ENCODE results near the gene TMPRSS11F. TPM values are rescaled to one million over a fixed set of nuclear protein-coding genes. Genes with fewer than 3 reads are reported as not detected.

TMPRSS11F gene
- total RNA-seq, 1 experiment from 2014 or later: not detected

DNA sequence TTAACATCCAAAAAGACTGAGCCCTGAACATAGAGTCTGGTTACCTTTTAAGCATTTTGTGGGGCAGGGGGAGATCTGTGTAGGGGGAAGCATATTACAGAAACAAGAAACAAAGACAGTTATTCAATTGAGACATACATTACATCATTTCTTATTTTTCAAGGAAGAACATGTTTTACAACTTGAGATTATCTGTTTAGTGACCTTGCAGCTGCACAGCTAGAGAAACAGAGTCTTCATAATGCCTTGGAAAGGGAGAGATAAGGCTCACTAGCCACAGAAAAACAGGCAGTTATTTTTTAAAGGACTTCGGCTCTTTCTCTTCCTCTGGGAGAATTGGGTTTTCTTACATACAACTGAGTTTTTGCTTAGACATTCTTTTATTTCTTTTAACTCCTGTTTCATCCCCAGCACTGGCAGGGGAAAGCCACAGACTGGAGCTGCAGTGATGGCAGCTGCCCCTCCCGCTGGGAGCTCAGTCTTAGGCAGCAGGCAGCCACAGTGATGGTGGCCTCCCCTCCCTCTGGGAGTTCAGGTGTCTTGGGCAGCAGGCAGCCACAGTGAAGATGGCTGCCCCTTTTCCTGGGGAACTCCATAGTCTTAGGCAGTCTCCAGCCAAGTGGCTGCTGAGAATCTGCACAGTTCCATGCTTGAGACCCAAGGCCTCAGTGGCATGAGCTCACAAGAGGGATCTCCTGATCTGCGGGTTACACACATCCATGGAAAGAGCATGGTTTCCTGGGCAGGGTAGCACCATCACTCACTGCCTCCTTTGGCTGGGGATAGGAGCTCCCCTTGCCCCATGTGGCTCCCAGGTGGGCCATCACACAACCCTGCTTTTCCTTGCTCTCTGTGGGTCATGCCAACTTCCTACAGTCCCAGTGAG, 19.4 kb upstream of the TMPRSS11F start:
- BruUV-seq (replicated peaks): no TSS peak
- Histone ChIP-seq H3K4me1 (ENCODE audit: control insufficient read depth in 1 of 2, insufficient read depth in 2 of 2, low read length in 2 of 2) (peaks cover 0 to 6% of the 10 kb centered on the region in 2 experiments; a peak in 1 of 4 replicates), H2AFZ (ENCODE audit: low read depth, low read length, poor library complexity, severe bottlenecking) (no peak overlapping the region), H3K4me3 (replicated peaks in 1 of 2; ENCODE audit: low read depth in 1 of 2, low read length in 2 of 2) (no peak overlapping the region), H3K9ac (ENCODE audit: low read length) (no peak overlapping the region), H3K79me2 (ENCODE audit: insufficient read depth, low read length) (no peaks in the 10 kb centered on the region), H3K36me3 (ENCODE audit: control insufficient read depth in 1 of 2, insufficient read depth in 2 of 2, low read length in 2 of 2) (no peaks in the 10 kb centered on the region), H3K9me3 (ENCODE audit: control insufficient read depth in 1 of 2, insufficient read depth in 1 of 2, low read depth in 1 of 2, low read length in 2 of 2) (peaks cover 0 to 7% of the 10 kb centered on the region in 2 experiments; a peak in 1 of 4 replicates), H4K20me1 (ENCODE audit: insufficient read depth) (no peaks in the 10 kb centered on the region), H3K9me2 (ENCODE audit: insufficient read depth) (no peaks in the 10 kb centered on the region), H3K27me3 (ENCODE audit: insufficient read depth, low read length) (no peaks in the 10 kb centered on the region), H3K27ac (ENCODE audit: low read depth, low read length) (no peak overlapping the region), H3K4me2 (ENCODE audit: low read length) (no peak overlapping the region)
- DNase-seq (ENCODE audit: low read depth, low spot score) (no peak), ATAC-seq (no peak)
- CTCF ChIA-PET: no interaction called here
- POLR2A ChIA-PET: no interaction called here
- TF ChIP-seq TCF7L2 (IDR thresholded peaks at IDR 0.05; ENCODE audit: borderline replicate concordance, extremely low read depth, insufficient read depth, insufficient read length) (no peak), CBX3 (IDR thresholded peaks at IDR 0.05; ENCODE audit: low read depth) (no peak), FOSL1 (IDR thresholded peaks at IDR 0.05; ENCODE audit: low read depth) (no peak), RAD21 (IDR thresholded peaks at IDR 0.05; ENCODE audit: low read depth) (no peak), SIN3A (IDR thresholded peaks at IDR 0.05; ENCODE audit: low read depth) (no peak)
- intact Hi-C loops (cut with micrococcal nuclease): no loop called here
- RAD21 ChIA-PET (ENCODE audit: low non-redundant PET in 1 of 2, low total read pairs in 2 of 2, uncharacterized antibody in 2 of 2, unreplicated experiment in 2 of 2): no interaction called here

DNA sequence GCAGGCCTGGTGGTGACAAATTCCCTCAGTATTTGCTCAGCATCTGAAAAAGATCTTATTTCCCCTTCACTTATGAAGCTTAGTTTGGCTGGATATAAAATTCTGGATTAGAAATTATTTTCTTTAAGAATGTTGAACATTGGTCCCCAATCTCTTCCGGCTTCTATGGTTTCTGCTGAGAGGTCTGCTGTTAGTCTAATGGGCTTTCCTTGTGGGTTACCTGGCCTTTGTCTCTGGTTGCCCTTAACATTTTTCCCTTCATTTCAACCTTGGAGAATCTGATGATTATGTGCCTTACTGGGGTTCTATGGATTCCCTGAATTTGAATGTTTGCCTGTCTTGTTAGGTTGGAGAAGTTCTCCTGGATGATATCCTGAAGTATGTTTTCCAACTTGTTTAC, 17.4 kb upstream of the TMPRSS11F start:
- Histone ChIP-seq H3K79me2 (ENCODE audit: insufficient read depth, low read length) (no peaks in the 10 kb centered on the region), H2AFZ (ENCODE audit: low read depth, low read length, poor library complexity, severe bottlenecking) (no peak overlapping the region), H3K27ac (ENCODE audit: low read depth, low read length) (no peak overlapping the region), H3K4me3 (replicated peaks in 1 of 2; ENCODE audit: low read depth in 1 of 2, low read length in 2 of 2) (no peak overlapping the region), H3K9ac (ENCODE audit: low read length) (no peak overlapping the region), H3K27me3 (ENCODE audit: insufficient read depth, low read length) (no peaks in the 10 kb centered on the region), H3K36me3 (ENCODE audit: control insufficient read depth in 1 of 2, insufficient read depth in 2 of 2, low read length in 2 of 2) (no peaks in the 10 kb centered on the region), H3K4me1 (ENCODE audit: control insufficient read depth in 1 of 2, insufficient read depth in 2 of 2, low read length in 2 of 2) (no peaks in the 10 kb centered on the region), H3K4me2 (ENCODE audit: low read length) (no peak overlapping the region), H3K9me3 (ENCODE audit: control insufficient read depth in 1 of 2, insufficient read depth in 1 of 2, low read depth in 1 of 2, low read length in 2 of 2) (peaks cover 0 to 7% of the 10 kb centered on the region in 2 experiments; a peak in 1 of 4 replicates), H3K9me2 (ENCODE audit: insufficient read depth) (no peaks in the 10 kb centered on the region), H4K20me1 (ENCODE audit: insufficient read depth) (no peaks in the 10 kb centered on the region)
- CTCF ChIA-PET: no interaction called here
- POLR2A ChIA-PET: no interaction called here
- no TSS peak for BruUV-seq (replicated peaks)
- RAD21 ChIA-PET (ENCODE audit: low non-redundant PET in 1 of 2, low total read pairs in 2 of 2, uncharacterized antibody in 2 of 2, unreplicated experiment in 2 of 2): no interaction called here
- DNase-seq (ENCODE audit: low read depth, low spot score) (no peak), ATAC-seq (no peak)
- intact Hi-C loops (cut with micrococcal nuclease): no loop called here
- TF ChIP-seq SIN3A (IDR thresholded peaks at IDR 0.05; ENCODE audit: low read depth) (no peak), SP1 (IDR thresholded peaks at IDR 0.05; ENCODE audit: low read depth) (no peak), YY1 (IDR thresholded peaks at IDR 0.05; ENCODE audit: extremely low read depth, insufficient replicate concordance, low read depth, low read length) (no peak), POLR2A (IDR thresholded peaks at IDR 0.05; ENCODE audit: borderline replicate concordance, extremely low read depth, insufficient read depth, insufficient read length) (no peak), POLR2AphosphoS5 (IDR thresholded peaks at IDR 0.05; ENCODE audit: low read depth, low read length) (no peak), FOSL1 (IDR thresholded peaks at IDR 0.05; ENCODE audit: low read depth) (no peak), EZH2phosphoT487 (IDR thresholded peaks at IDR 0.05; ENCODE audit: borderline replicate concordance) (no peak), MAX (IDR thresholded peaks at IDR 0.05) (no peak), EGR1 (IDR thresholded peaks at IDR 0.05; ENCODE audit: low read depth) (no peak), SRF (IDR thresholded peaks at IDR 0.05; ENCODE audit: low read depth) (no peak), RAD21 (IDR thresholded peaks at IDR 0.05; ENCODE audit: low read depth) (no peak), ZNF274 (IDR thresholded peaks at IDR 0.05; ENCODE audit: low read depth, low read length) (no peak), CEBPB (IDR thresholded peaks at IDR 0.05; ENCODE audit: low read depth) (no peak), ELF1 (IDR thresholded peaks at IDR 0.05; ENCODE audit: borderline replicate concordance, low read depth) (no peak), JUND (IDR thresholded peaks at IDR 0.05) (no peak)
- TF ChIP-seq, protein P1, sequence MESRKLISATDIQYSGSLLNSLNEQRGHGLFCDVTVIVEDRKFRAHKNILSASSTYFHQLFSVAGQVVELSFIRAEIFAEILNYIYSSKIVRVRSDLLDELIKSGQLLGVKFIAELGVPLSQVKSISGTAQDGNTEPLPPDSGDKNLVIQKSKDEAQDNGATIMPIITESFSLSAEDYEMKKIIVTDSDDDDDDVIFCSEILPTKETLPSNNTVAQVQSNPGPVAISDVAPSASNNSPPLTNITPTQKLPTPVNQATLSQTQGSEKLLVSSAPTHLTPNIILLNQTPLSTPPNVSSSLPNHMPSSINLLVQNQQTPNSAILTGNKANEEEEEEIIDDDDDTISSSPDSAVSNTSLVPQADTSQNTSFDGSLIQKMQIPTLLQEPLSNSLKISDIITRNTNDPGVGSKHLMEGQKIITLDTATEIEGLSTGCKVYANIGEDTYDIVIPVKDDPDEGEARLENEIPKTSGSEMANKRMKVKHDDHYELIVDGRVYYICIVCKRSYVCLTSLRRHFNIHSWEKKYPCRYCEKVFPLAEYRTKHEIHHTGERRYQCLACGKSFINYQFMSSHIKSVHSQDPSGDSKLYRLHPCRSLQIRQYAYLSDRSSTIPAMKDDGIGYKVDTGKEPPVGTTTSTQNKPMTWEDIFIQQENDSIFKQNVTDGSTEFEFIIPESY (IDR thresholded peaks at IDR 0.05; ENCODE audit: extremely low read depth, insufficient replicate concordance, low read length): no peak

All from HCT116 (cell line).